Mesothelial cell of epicardium (in vitro differentiated cells): ENCODE results near the gene TSPAN4. TPM values are rescaled to one million over a fixed set of nuclear protein-coding genes. Genes with fewer than 3 reads are reported as not detected.

Source experiments
- DNase-seq, 2 experiments: peaks; one replicate each; pipeline ENCODE4 v3.0.0; 2021; ENCODE audit warnings: low spot score in 2 of 2; ENCODE audit not compliant: unreplicated experiment in 2 of 2
- H3K27ac Mint-ChIP-seq: 2 replicates; pipeline ENCODE4 v1.8.0; 2021; ENCODE audit warnings: mixed read lengths
- H3K27me3 Mint-ChIP-seq: 2 replicates; pipeline ENCODE4 v1.8.0; 2021; ENCODE audit warnings: low read depth, mixed read lengths
- H3K36me3 Mint-ChIP-seq: 2 replicates; pipeline ENCODE4 v1.8.0; 2021; ENCODE audit warnings: mixed read lengths
- H3K4me1 Mint-ChIP-seq: 2 replicates; pipeline ENCODE4 v1.8.0; 2021; ENCODE audit warnings: mixed read lengths
- H3K4me3 Mint-ChIP-seq: 2 replicates; pipeline ENCODE4 v1.8.0; 2021; ENCODE audit warnings: mild to moderate bottlenecking, moderate library complexity, mixed read lengths
- H3K9me3 Mint-ChIP-seq: 2 replicates; pipeline ENCODE4 v1.8.0; 2021; ENCODE audit warnings: mixed read lengths
- total RNA-seq: library from RNA; stranded (reverse); gene quantifications from 3 replicates; pipeline ENCODE4 v1.2.1, GENCODE V29; 2021
- TF ChIP-seq, protein P1 (sequence below): fragments of 200-600 bp; sonication (generic); IDR thresholded peaks from one replicate; pipeline ENCODE4 v1.5.0; 2021; ENCODE audit warnings: antibody characterized with exemption; ENCODE audit not compliant: unreplicated experiment

TSPAN4 gene
- total RNA-seq, 1 donor from 2014 or later, result 94.1 TPM

DNA sequence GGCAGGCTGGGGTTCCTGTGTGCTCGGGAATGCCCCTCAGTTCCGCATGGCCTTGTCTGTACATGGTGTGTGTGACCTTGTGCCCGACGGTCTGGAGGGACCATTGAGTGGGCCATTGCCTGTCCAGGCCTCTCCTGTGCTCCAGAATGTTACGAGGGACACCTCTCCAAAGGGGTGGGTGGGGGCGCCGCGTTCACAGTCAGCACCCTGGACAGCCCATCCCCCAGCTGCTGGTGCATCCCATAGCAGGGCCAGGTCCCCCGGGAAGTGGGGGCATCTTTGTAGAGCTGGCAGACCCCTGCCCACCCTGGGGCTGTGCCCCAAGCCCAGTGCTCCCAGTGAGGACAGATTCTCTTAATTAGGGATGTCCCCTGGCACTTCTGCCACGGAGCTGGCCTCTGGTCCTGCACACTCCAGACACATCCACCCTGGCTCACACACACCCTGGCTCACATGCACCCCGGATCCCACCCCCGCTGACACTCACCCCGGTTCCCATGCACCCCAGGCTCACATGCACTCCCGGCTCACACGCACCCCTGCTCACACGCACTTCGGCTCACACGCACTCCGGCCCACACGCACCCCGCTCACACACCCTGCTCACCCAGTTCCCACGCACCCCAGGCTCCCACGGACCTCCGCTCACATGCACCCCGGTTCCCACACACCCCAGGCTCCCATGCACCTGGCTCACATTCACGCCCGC is 15.6 kb downstream of the TSPAN4 start:
- TF ChIP-seq, protein P1, sequence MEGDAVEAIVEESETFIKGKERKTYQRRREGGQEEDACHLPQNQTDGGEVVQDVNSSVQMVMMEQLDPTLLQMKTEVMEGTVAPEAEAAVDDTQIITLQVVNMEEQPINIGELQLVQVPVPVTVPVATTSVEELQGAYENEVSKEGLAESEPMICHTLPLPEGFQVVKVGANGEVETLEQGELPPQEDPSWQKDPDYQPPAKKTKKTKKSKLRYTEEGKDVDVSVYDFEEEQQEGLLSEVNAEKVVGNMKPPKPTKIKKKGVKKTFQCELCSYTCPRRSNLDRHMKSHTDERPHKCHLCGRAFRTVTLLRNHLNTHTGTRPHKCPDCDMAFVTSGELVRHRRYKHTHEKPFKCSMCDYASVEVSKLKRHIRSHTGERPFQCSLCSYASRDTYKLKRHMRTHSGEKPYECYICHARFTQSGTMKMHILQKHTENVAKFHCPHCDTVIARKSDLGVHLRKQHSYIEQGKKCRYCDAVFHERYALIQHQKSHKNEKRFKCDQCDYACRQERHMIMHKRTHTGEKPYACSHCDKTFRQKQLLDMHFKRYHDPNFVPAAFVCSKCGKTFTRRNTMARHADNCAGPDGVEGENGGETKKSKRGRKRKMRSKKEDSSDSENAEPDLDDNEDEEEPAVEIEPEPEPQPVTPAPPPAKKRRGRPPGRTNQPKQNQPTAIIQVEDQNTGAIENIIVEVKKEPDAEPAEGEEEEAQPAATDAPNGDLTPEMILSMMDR, result no peak
- Mint-ChIP-seq H3K36me3 (no peaks in the 10 kb centered on the region), H3K27ac (no peak overlapping the region), H3K4me1 (peaks cover 31% of the 10 kb centered on the region), H3K27me3 (no peaks in the 10 kb centered on the region), H3K9me3 (no peaks in the 10 kb centered on the region), H3K4me3 (no peak overlapping the region)
- no peak for DNase-seq

DNA sequence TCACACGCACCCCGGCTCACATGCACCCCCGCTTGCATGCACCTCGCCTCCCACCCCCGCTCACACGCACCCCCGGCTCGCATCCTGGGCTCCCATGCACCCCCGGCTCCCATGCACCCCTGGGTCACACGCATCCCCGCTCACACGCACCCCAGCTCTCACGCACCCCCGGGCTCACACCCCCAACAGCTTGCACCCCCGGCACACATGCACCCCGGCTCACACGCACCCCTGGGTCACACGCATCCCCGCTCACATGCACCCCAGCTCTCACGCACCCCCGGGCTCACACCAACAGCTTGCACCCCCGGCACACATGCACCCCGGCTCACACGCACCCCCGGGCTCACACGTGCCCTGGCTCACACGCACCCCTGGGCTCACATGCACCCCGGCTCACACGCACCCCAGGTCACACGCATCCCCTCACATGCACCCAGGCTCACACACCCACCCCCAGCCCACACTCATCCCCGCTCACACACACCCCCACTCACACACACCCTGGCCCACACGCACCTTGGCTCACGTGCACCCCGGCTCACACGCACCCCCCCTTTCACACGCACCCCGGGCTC is 16.2 kb downstream of the TSPAN4 start:
- no peak overlapping the region for H3K27ac Mint-ChIP-seq
- no peaks in the 10 kb centered on the region for H3K9me3 Mint-ChIP-seq
- DNase-seq, result no peak
- TF ChIP-seq, protein P1, result no peak
- H3K36me3 Mint-ChIP-seq, result no peaks in the 10 kb centered on the region
- H3K27me3 Mint-ChIP-seq, result no peaks in the 10 kb centered on the region
- peaks cover 34% of the 10 kb centered on the region for H3K4me1 Mint-ChIP-seq
- H3K4me3 Mint-ChIP-seq, result no peak overlapping the region

DNA sequence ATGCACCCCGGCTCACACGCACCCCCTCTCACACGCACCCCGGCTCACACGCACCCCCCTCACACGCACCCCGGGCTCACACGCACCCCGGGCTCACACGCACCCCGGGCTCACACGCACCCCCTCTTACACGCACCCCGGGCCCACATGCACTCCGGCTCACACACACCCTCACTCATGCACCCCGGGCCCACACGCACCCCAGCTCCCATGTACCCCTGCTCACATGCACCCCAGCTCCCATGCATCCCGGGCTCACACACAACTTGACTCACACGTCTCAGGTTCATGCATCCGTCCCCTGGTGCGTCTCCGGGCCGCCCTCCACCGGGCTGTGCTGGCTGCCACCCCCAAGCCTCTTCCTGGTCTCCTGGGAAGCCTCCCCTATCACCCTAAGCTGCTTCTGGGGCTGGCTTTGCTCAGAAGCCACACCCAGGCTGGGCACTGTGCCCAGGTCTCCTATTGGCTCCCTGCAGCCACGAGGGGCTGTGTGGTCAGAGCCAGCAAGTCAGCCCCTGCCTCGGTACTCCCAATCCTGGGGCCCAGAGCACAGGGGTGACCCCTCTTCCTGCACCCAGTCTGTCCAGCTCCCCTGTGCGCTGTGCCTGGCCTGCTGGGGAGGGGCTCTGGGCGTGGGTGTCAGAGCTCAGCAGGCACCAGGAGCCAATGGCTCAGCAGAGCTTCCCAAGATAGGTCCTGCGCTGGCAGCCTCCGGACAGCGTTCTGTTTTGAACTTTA is 16.9 kb downstream of the TSPAN4 start:
- peak overlapping the region; percentile 66 for H3K4me3 Mint-ChIP-seq
- DNase-seq, result peak; percentile 62 to 78
- H3K4me1 Mint-ChIP-seq, result peaks cover 34% of the 10 kb centered on the region
- no peaks in the 10 kb centered on the region for H3K9me3 Mint-ChIP-seq
- H3K36me3 Mint-ChIP-seq, result no peaks in the 10 kb centered on the region
- TF ChIP-seq, protein P1, result no peak
- peak overlapping the region; percentile 75 for H3K27ac Mint-ChIP-seq
- H3K27me3 Mint-ChIP-seq, result no peaks in the 10 kb centered on the region

DNA sequence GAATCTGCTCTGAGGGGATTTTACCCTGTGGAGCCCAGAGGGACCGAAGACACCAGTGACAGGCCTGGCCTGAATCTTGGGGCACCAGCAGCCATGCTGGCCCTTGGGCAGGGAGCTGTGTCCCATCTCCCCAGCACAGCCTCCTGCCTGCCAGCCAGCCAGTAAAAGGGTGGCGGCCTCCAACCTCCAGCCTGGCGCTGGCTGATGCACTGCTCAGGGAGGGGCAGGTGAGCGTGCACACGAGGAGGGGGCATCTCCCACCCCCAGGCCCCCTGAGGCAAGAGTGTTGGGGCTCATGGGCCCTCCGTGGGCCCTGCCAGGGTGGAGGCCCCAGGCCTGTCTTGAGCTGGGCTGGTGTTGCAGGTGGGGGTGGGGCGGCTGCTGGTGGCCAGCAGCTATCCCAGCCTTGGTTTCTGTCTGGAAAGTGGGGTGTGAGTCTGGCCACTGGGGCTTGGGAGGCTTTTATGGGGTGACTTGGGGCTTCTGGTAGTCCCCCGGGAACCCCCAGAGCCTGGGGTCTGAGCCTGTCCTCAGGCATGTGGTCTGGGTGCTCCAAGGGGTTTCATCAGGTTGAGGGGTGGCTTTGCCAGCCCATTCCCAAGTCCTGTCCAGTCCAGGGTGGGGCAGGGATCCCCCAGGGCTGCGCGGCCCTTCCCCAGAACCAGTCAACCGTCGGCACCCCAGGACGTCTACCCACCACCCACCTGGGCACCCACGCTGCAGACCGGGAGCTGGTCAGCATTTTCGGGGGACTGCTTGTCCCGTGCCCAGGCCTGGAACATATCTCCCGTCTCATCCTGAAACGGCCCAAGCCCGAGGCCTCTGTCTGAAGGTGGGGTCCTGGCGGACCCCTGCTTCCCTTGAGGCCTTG is 17.8 kb downstream of the TSPAN4 start:
- no peak for DNase-seq
- Mint-ChIP-seq H3K27ac (no peak overlapping the region), H3K9me3 (no peaks in the 10 kb centered on the region), H3K4me1 (peaks cover 34% of the 10 kb centered on the region), H3K4me3 (no peak overlapping the region), H3K27me3 (no peaks in the 10 kb centered on the region), H3K36me3 (no peaks in the 10 kb centered on the region)
- TF ChIP-seq, protein P1, result no peak

DNA sequence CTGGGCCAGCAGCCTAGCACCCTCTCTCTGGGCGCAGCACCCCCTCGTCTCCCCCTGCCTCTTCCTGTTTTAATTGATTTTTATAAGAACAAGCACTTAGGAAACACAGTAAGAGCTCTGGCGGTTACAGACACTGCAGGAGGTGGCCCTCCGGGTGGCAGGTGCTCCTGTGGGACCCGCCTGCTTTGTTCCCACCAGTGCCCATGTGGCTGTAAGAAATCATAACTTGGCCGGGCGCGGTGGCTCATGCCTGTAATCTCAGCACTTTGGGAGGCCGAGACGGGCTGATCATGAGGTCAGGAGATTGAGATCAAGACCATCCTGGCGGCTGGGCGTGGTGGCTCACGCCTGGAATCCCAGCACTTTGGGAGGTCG is 18.4 kb downstream of the TSPAN4 start:
- H3K4me1 Mint-ChIP-seq, result peaks cover 33% of the 10 kb centered on the region

More for the DNA sequence above, 18.4 kb downstream of the TSPAN4 start:
- Mint-ChIP-seq H3K36me3 (no peaks in the 10 kb centered on the region), H3K27me3 (no peaks in the 10 kb centered on the region), H3K9me3 (no peaks in the 10 kb centered on the region), H3K27ac (no peak overlapping the region), H3K4me3 (no peak overlapping the region)
- TF ChIP-seq, protein P1, result no peak
- no peak for DNase-seq
